Stimulated activated CD4-positive, alpha-beta T cell treated with anti-CD3 and anti-CD28 coated beads, Interleukin-2, amount 100 ng/mL, for 4 hours (primary cell): ENCODE measurements around the gene RPS23.
A peak's percentile ranks its signal among the peaks of the same experiment; 100 is the strongest.

Source experiments
- DNase-seq: peaks from one replicate; pipeline ENCODE4 v3.0.0-alpha.2; 2020; ENCODE audit warnings: low read depth

RPS23 gene

DNA sequence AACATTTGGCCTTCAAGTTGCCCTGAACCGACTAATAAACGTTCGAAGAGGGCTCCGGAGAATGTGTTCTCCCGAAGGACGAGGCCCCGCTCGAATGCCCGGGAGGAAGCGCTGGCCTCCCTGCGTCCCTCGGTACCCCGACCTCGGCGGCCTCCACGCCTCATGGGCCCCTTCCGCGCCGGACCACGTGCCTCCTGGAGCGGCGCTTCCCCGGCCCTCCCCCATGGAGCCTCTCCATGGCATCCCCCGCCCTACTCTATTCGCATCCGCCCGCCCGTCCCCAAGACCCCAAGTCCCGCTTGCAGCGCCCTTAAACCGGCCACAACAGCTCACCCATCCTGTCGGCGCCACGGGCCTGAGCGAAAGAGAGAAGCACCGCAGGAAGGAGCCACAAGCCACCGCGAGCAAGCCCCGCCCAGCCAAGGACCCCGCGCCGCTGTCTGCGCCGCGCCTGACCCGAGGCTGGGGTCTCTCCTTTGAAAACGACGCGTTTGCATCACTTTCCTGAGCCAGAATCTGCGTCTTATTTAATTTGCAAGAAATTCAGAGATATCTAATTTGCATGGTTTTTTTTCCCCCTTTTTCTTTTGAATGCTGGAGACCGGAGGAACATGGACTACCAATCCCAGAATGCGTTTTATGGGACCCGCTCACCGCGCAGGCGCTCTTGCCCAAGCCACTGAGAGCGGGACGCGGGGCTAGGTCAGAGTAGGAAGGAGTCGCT lies at the start of gene RPS23:
Gene RPS23, minus strand, starts transcription at position 368 of the 724 bp plus-strand sequence. Its CDS starts 31 bp downstream, at position 337.
- DNase-seq: peak; percentile 83

DNA sequence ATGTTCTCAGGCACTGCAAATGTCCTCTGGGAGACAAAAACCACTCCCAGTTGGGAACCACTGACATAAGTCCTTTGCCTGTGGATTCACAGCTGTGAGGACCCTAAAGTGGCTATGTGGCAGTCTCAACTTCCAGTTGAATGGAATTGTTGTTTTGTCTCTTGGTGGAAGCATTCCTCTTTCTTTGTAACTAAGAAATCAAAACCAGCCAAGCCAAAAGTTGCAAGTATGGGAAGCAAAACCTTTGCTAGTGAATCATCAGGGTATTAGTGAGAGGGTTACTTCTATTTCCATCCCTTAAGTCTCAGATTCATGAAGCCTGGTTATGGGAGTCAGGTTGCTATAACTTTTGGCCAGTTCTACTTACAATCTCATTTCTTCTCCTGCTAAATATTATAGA lies 49.8 kb upstream of the RPS23 start:
- DNase-seq: no peak

DNA sequence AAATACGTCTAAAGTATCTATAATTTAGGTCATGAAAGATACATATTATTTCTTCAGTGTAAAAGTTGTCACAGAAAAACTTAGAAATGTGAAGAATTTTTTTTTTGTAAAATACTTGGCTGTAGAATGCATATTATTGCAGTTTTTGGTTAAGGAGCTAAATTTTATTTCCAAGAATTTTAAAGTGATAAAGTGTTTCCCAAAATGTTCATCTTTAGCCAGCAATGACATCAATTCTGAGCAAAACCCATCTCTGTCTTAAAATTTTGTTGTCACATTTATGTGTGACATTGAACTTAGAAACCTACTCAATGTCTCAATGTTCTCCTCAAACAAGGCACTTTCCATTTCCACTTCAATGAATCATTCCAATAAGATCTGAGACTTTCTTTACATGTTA lies 47.8 kb upstream of the RPS23 start:
- no peak for DNase-seq

DNA sequence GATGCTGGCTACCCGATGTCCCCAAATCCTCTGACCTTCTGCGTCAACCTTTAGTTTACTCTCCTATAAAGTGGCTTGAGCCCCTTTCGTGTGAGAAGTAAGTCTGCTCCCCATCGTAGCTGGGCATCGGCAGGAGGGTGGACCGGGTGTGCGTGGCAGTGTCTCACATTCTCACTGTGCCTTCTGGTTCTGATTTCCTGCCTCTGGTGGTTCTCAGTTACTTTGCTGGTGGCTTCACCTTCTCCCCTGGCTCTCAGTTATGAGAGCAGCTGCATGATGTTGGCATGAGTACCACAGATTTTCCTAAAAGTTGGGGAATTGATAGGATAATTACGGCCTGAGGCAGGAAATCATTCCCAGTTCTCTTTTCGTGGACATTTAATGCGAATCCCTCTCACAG lies 47.0 kb upstream of the RPS23 start:
- no peak for DNase-seq

DNA sequence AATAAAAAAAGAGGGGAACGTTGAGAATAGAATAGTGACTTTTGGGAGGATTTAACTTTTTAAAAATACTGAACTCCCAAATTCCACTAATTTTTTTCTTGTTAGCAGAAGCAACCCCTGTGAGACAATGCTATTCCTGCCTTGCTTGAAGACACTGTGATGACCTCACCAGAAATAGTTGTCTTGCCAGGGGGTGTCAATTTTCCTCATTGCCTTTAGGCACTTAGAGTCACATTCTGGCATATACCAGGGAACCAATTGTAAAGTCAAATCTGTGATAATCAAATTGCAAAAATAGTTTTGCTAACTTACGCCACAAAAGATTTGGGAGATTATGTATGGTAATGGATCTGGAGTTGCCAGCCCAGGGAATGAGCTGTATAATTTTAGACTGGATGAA lies 42.8 kb upstream of the RPS23 start:
- DNase-seq: no peak

DNA sequence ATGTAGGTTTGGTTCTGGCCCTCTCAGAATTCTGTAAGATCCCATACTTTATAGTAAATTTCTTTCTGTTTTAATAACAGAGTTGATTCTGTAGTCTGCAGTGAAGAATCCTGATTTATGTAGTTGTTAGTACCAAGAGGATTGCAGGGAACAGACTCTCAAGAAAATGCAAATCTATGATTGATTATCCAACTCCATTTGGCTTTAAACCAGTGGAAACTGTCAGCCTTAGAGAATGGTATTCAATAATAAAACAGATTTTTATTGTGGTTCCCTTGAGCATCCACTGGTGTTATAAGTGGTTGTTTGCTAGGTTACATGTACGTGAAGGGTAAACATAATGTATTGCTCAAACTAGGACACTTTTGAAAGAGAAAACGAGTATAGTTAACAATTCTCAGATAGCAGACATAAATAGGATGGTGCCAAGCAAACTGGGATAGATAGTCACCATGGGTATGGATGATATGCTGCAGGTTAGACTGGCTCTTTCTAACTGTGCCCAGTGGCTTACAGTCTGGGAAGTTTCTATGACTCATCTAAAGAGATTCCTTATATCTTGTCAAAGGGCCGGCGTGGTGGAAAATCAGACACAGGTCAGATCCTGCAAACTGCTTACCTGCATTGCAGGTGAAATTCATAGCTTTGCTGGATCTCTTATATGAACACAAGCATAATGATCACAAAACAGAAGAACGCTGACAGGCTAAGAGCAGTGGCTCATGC lies 41.7 kb upstream of the RPS23 start:
- DNase-seq: no peak

DNA sequence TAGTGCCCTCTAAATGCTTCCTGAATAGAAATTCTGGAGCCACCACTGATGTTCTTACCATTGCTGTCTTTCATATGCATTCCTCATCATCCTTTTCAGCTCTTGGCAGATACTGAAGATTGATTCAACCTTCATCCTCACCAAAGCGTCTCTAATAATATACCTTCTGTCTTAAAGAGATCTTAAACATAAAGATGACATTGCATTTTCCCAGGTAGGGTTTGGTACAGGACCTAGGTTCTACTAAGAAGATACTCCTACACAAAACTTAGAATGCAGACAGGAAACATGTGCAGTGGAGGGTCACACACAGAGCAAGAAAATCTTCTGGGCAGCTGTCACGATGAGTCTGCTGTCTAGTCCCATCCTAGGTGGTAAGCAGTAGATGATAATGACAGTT lies 41.0 kb upstream of the RPS23 start:
- no peak for DNase-seq

DNA sequence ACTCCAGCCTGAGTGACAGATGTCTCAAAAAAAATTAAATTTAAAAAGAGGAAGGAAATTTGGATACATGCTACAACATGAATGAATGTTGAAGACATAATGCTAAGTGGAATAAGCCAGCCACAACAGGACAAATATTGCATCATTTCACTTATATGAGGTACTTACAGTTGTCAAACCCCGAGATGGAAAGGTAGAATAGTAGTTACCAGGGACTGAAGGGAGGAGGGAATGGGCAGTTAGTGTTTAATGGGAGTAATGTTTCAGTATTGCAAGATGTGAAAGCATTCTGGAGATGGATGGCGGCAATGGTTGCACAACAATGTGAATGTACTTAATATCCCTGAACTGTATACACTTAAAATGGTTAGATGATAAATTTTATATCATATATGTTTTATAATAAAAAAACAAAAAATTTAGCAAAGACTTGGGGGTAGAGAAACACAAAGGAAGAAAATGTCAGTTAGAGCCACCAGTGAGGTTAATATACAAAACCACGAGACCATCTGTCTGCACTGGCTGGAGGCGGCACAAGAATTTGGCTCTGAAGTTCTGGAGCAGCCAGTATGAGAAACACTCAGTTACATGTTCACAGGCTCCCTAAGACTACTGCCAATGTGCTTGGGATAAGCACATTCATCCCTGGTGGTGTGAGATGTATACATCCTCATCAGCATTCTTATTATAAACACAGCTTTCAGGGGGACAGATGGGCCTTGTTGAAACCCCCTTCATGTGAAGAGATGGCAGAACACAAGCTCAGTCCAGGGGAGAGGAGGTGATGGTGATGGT lies 37.0 kb upstream of the RPS23 start:
- DNase-seq: no peak

DNA sequence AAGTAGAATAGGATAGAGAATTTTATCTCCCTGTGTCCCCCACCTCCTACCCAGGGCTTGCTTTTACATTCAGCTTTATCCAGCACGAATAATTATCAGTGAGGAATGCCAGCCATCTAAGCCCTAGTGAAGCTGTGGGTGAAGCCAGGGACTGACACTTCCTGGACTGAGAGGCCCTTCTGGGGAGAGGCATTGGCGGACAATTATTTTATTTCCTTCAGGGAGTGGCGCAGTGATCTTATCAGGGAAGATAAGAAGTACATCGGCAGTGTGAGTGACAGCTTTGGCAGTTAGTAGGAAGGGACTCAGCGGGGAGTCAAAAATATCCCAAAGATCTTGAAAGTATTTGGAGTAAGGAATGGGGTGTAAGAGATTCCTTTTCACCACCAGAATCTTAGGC lies 34.9 kb upstream of the RPS23 start:
- DNase-seq: no peak

DNA sequence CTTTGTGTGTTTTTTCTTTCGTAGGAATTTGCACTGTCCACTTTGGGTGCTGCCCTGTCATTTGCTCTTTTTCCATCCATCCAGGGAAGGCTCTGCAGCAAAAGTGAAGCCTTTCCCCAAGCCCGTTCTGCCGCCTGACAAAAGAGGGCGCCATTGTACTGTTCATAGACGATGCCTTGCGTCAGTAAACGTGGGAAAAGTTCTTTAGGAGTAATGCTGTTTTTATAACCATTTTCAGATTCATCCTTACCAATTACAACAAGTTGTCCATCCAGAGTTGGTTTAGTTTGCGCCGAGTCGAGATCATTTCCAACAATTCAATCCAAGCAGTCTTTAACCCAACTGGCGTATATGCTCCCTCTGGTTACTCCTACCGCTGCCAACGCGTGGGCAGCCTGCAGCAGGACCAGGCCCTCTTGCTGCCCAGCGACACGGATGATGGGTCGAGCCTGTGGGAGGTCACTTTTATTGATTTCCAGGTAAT lies 34.3 kb upstream of the RPS23 start:
- DNase-seq: peak; percentile 2

DNA sequence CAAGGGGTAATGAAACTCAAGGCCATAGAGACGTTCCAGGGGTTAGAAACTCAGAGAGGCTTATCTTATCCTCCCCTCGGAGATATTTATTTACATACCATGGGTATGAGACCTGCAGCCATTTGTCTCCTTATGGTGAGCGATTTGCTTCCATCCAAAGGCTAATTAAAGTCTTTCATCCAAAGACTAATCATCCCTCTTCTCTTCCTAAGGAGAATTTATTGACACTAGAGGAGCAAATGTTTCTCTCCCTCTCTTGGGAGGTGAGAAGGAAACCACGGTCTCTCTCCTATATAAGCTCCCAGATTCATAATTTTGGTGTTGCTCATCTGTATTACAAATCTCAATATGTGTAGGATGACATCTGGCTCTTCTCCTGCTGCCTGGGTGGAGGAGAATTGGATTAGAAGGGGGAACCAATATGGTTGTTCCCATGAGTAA lies 31.0 kb upstream of the RPS23 start:
- DNase-seq: no peak

DNA sequence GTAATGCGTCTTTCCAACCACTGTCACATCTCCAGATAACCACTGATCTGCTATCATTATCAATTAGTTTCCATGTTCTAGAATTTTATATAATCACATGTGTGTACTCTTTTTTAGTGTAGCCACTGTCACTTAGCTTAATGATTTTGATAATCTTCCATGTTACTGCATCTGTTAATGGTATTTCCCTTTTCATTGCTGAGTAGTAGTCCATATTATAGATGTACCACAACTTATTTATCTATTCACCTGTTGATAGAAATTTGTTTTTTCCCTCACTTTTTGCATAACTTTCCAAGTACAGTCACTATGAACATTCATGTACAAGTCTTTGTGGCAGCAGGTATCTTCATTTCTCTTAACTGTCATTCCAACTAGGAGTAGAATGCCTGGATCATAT lies 30.3 kb upstream of the RPS23 start:
- no peak for DNase-seq

DNA sequence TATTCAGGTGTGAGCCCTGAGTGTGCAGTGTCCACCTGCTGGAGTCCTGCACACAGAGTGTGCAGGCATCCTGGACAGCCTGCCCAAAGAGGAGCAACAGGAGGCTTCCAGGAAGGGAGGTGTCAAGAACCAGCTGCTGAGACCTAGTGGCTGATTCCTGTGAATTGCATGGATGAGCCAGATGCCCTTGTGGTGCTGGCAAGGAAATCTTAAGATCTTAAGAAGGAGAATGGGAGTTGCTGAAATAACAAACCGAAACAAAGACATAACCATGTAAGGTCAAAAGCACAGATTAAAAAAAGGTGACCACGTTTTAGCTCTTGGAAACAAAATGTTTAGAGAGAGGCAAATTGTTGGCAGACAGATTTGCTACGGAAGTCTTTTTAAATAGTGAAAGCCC lies 29.3 kb upstream of the RPS23 start:
- DNase-seq: no peak

DNA sequence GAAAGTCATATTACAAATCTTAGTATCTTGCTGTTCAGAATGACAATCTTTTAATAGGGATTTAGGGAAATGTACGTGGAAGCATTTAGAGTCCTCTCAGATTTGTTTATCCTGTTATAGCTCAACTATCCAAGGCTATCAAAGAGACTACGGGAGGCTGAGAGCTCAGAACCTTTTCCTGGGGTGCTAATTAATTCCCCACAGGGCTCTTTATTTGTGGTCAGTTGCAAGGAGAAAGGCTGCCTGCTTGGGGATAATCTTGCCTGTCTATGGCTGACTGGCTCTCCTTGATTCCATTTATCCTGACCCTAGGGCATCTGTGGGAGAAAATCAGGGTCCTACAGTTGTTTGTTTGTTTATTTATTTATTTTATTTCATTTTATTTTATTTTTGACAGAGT lies 28.0 kb upstream of the RPS23 start:
- no peak for DNase-seq

DNA sequence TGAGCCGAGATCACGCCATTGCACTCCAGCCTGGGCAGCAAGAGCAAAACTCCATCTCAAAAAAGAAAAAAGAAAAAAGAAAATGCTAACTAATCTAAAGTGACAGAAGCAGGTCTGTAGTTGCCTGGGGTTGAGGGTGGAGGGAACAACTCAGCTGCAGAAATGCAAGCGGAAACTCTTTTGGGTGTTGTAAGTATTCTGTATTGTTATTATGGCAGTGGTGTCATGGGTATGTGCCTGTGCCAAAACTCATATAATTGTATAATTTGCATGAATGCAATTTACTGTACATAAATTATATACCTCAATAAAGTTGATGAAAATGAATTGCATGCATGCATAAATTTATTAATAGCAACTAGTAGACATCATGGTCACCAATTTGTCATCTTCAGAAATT lies 23.0 kb upstream of the RPS23 start:
- DNase-seq: no peak

DNA sequence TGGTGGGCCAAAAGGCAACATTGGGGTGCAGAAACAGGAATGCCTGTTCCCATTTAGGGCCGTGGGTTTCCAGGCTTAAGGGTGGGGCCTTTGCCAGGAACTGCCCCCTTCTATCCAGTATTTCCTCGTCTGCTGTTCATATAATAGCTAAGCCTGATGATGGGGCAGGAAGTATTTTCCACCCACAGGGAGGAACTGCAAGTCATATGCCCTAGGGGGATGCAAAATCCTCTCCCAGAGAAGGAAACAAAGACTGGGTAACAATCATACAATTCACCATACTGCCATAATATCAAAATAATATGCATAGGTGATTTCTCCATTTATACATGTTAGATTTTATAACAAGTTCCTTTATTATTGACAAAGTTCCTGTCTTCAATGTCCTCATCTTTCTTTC lies 20.5 kb upstream of the RPS23 start:
- DNase-seq: no peak

DNA sequence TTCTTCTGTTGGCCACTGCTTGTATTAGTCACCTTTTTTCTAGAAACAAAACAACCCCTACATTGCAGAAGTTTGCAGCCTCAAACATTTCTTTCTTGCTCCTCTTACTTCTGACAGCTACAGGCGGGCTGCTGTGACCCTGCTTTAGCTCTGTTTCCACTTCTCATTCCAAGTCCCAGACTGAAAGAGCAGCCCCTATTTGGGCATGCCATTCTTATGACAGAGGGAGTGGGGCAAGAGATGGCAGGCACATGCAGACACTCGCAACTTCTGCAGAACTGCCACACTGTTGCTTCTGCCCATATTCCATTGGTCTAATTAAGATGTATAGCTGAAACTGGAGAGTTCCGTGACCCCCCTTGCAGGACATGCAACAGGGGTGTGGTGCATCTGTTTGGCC lies 19.6 kb upstream of the RPS23 start:
- DNase-seq: no peak

DNA sequence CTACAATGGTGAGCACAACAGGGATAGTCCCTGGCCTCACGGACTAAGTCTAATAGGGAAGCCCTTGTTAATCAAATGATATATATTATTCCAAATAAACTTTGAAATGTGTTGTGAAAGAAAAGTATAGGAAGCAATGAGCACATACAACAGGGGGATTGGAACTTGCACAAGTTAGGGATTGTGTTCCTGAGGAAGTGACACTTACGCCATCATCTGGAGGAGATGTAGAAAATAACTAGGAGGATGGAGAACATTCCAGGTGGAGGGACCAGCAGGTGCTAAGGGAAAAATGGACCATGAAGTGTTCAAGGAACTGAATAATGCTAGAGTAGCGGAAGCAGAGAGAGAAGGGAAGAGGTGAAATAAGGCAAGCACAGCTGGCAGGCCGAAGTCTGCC lies 18.8 kb upstream of the RPS23 start:
- DNase-seq: no peak

DNA sequence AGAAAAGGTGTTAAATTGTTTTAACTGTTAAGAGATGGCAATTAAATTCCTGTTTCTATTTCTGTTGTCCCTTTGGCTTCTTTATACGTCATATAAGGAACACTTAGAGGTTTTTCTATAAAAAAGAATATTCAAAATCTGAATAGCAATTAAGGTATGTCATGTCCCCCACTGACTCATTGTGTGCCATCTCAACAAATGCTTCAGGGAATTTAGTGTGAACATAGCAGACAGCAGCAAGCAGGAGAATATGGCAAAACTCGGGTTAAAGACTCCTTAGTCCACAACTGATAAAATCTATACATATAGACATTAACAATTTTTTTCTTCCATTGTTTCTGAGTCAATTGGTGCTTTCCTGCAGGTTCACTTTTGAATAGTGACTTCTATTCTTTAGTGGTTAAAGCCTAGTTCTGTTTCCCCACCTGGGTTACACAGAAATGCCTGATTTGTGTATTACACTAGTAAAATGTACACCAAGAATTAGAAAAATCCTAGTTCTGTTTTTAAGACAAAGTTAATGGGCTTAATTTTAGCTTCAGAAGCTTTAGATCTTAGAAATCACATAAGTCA lies 17.9 kb upstream of the RPS23 start:
- DNase-seq: no peak

DNA sequence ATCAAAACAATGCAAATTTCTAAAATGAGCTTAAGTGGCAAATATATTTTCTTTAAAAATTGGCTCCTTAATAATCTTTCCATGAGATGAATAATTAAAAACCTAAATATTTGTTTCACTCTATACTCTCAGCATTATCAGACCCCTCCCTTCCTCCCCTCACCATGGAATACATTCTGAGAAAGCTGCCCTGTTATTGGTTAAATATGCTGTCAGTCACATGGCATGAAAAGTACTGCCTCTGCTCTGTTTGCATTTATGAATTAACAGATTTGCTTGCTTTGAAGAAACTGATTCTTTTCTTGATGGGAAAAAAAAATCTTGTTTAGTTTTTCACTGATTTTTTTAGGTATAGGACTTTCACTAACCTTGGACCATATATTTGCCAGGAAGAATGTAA lies 17.0 kb upstream of the RPS23 start:
- DNase-seq: no peak

DNA sequence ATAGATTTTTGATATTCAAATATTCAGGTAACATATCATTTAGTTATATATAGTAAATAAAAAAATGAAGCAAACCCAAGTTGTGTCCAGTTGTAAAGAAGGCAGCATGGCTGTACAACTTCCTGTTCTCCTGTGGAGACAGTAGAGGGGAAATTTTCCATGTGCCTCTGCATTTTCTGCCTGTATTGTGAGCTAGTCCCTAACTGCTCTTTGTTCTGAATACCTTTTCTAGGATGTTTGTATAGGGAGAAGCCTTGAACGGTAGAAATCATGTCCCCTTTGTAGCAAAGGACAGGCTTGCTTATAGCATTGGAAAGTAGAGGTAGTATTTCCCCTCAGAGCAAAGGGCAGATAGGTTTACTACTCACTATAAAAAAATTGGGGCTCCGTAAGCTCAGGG lies 13.3 kb upstream of the RPS23 start:
- DNase-seq: no peak

DNA sequence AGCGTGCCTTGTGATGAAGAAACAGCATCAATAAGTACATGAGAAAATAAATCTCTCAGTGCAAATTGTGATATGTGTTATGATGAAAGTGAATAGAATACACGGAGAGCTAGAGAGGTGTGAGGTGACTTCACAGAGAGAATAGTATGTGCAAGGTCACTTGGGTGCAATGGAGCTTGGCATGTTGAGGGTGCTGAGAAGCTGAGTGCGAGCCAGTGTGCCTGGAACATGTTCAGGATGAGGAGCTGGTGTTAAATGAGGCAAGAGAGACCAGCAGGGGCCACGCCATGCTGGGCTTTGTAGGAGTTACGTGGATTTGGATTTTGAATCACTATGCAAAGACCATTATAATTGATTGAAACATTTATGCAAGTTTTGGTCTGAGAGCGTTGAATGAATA lies 12.8 kb upstream of the RPS23 start:
- no peak for DNase-seq

DNA sequence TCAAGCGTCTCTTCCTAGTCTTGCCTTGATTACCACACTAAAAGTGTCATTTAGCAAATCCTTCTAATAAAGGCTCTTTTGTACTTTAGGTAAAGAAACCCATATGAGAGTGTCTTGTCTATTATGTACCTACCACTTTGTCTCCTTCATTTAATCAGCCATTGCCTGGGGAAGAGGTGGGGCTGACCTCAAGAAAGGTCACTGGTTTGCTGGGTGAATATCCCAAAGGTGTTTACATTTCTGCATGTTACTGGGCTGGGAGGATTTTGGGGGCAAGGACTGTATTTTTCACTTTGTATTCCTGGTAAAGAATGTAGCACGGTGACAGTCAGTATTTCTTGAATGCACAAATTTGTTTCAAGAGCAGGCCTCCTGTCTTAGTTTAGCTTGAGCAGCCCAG lies 11.9 kb upstream of the RPS23 start:
- no peak for DNase-seq
